Stimulated activated naive CD4-positive, alpha-beta T cell treated with Interleukin-2 at 50 U/mL for 16 hours (primary cell): ENCODE results near the gene NR2F2.
"Not testable (repeated sequence)": the region's sequence is repeated elsewhere in the genome, so short reads cannot be mapped to it uniquely, and the experiment has no call there.

Experiments
- DNase-seq: peaks from one replicate; lab custom pipeline; 2025; lab: John Stamatoyannopoulos, UW

The NR2F2 gene

GRCh38 chr15:96367311-96368200 lies 37.1 kb downstream of the NR2F2 start:
- no peak for DNase-seq

- no peak for DNase-seq
These were observed 38.9 kb downstream of the NR2F2 start for GRCh38 chr15:96369351-96369750.

- no peak for DNase-seq
These were observed 39.5 kb downstream of the NR2F2 start for GRCh38 chr15:96369825-96370621.

GRCh38 chr15:96372554-96372953 lies 42.1 kb downstream of the NR2F2 start:
- no peak for DNase-seq

- no peak for DNase-seq
These were observed 44.0 kb downstream of the NR2F2 start for GRCh38 chr15:96374499-96374898.

- not testable (repeated sequence) for DNase-seq
These were observed 49.1 kb downstream of the NR2F2 start for GRCh38 chr15:96379592-96379991.

- no peak for DNase-seq
These were observed 51.0 kb downstream of the NR2F2 start for GRCh38 chr15:96381463-96381862.

- no peak for DNase-seq
These were observed 54.7 kb downstream of the NR2F2 start for GRCh38 chr15:96385195-96385594.

- DNase-seq, result no peak
These were observed 58.2 kb downstream of the NR2F2 start for GRCh38 chr15:96388673-96389072.
